ENCODE results near the gene MAOA.

DNA sequence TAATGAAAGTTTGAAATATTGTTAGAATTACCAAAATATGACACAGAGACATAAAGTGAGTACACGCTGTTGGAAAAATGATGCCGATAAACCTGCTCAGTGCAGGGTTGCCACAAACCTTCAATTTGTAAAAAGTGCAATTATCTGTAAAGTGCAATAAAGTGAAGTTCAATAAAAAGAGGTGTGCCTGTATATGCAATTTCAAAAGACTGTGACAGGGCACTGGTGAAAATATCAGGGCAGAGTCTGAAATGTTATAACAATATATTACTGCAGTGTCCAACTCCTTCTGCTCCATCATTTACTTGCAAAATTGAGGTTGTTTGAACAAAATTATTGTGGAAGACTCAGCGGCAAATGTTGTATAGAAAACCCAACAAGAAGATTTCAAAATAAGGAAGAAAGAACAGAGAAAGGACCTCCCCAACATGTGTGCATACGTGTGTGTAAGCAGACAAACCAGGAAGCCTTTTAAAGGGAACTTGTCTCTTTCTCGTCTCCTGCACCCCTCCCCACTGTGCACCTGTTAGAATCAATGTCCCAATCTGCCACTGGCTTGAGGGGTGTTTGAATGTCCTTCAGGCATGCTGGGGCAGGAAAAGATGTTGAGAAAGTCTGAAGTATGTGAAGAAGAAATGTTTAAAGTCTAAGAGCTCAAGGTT lies 130.0 kb downstream of the MAOA start:
- TF ChIP-seq, protein P1, sequence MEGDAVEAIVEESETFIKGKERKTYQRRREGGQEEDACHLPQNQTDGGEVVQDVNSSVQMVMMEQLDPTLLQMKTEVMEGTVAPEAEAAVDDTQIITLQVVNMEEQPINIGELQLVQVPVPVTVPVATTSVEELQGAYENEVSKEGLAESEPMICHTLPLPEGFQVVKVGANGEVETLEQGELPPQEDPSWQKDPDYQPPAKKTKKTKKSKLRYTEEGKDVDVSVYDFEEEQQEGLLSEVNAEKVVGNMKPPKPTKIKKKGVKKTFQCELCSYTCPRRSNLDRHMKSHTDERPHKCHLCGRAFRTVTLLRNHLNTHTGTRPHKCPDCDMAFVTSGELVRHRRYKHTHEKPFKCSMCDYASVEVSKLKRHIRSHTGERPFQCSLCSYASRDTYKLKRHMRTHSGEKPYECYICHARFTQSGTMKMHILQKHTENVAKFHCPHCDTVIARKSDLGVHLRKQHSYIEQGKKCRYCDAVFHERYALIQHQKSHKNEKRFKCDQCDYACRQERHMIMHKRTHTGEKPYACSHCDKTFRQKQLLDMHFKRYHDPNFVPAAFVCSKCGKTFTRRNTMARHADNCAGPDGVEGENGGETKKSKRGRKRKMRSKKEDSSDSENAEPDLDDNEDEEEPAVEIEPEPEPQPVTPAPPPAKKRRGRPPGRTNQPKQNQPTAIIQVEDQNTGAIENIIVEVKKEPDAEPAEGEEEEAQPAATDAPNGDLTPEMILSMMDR (IDR thresholded peaks at IDR 0.05; ENCODE audit: low read length): no peak
- TF ChIP-seq EZH2phosphoT487 (IDR thresholded peaks at IDR 0.05; ENCODE audit: low read length): no peak

All from MM.1S (cell line).